WTC11 (cell line): ENCODE results near the gene PHF12.

Experiments used
- ATF6 ChIP-seq: sonication (generic); formaldehyde crosslinking; IDR thresholded peaks from 2 replicates; pipeline ENCODE4 v1.8.1; 2023; ENCODE audit warnings: mild to moderate bottlenecking, missing genetic modification reagents
- CREB1 ChIP-seq: sonication (generic); formaldehyde crosslinking; IDR thresholded peaks from 2 replicates; pipeline ENCODE4 v1.8.0; 2023; ENCODE audit warnings: mild to moderate bottlenecking, missing genetic modification reagents
- CTCF ChIP-seq: fragments of 200-600 bp; IDR thresholded peaks from 2 replicates; pipeline ENCODE4 v1.8.0; 2022; ENCODE audit warnings: antibody characterized with exemption
- ESRRA ChIP-seq: sonication (generic); formaldehyde crosslinking; IDR thresholded peaks from 2 replicates; pipeline ENCODE4 v1.8.1; 2022; ENCODE audit warnings: mild to moderate bottlenecking, missing genetic modification reagents, borderline replicate concordance
- FOXJ3 ChIP-seq: sonication (generic); formaldehyde crosslinking; IDR thresholded peaks from 2 replicates; pipeline ENCODE4 v1.9.0; 2021; ENCODE audit warnings: missing genetic modification reagents, mild to moderate bottlenecking, borderline replicate concordance
- NFE2L1 ChIP-seq: sonication (generic); formaldehyde crosslinking; IDR thresholded peaks from 2 replicates; pipeline ENCODE4 v1.8.1; 2023; ENCODE audit warnings: missing genetic modification reagents
- NFYB ChIP-seq: sonication (generic); formaldehyde crosslinking; conservative IDR thresholded peaks from 2 replicates; pipeline ENCODE4 v1.8.0; 2022; ENCODE audit warnings: low read depth, missing genetic modification reagents
- TCF7 ChIP-seq: sonication (generic); formaldehyde crosslinking; IDR thresholded peaks from 2 replicates; pipeline ENCODE4 v1.8.0; 2022; ENCODE audit warnings: mild to moderate bottlenecking, low read depth, missing genetic modification reagents, moderate library complexity
- TEAD1 ChIP-seq: sonication (generic); formaldehyde crosslinking; IDR thresholded peaks from 2 replicates; pipeline ENCODE4 v1.8.0; 2022; ENCODE audit warnings: mild to moderate bottlenecking, missing genetic modification reagents
- ZNF425 ChIP-seq: fragments of 250-450 bp; sonication (Bioruptor Pico); conservative IDR thresholded peaks from 2 replicates; pipeline ENCODE4 v1.9.0; 2021; ENCODE audit warnings: mild to moderate bottlenecking

GRCh38 chr17:28986714-28987655 lies 35.7 kb upstream of the PHF12 start:
- TF ChIP-seq CREB1 (CRISPR knock-in tag) (no peak), CTCF (no peak), ATF6 (no peak), NFYB (CRISPR knock-in tag) (no peak), TEAD1 (CRISPR knock-in tag) (no peak), NFE2L1 (CRISPR knock-in tag) (no peak), ZNF425 (CRISPR knock-in tag) (no peak), ESRRA (CRISPR knock-in tag) (no peak), TCF7 (CRISPR knock-in tag) (no peak), FOXJ3 (no peak)
